Measurements from ENCODE around the gene CLEC16A.

The CLEC16A gene

DNA sequence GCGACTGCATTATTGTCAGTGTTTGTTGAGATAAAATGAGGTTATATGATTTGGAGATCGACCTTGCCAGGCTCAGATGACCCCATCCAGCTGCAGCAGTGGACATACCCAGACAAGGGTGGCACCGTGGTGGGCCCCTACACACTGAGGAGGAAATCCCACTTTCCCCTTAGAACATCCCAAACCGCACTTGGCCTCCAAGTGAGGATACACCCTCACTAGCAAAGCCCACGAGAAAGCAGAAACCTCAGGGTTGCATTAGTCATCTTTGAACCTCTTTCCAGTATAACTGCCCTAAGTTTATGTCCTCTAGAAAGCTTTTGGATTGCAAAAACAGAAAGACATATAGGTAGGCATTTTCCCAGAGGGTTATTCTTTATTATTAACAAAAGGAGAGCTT, 101.5 kb downstream of the CLEC16A start:
- Histone ChIP-seq H3K4me3 (IDR thresholded peaks at IDR 0.05; ENCODE audit: insufficient read depth, low read depth, low read length) (no peak overlapping the region), H3K9ac (no peak overlapping the region), H3K4me1 (ENCODE audit: low read depth, poor library complexity, severe bottlenecking) (no peaks in the 10 kb centered on the region), H3K4me2 (no peak overlapping the region), H4K20me1 (ENCODE audit: insufficient read depth) (no peaks in the 10 kb centered on the region), H2AFZ (ENCODE audit: low read depth) (no peak overlapping the region), H3K79me2 (ENCODE audit: insufficient read depth, low read depth) (no peaks in the 10 kb centered on the region), H3K36me3 (ENCODE audit: insufficient read depth) (no peaks in the 10 kb centered on the region), H3K27ac (no peak overlapping the region), H3K27me3 (ENCODE audit: insufficient read depth, low read depth) (no peaks in the 10 kb centered on the region)
- TF ChIP-seq, protein P1, sequence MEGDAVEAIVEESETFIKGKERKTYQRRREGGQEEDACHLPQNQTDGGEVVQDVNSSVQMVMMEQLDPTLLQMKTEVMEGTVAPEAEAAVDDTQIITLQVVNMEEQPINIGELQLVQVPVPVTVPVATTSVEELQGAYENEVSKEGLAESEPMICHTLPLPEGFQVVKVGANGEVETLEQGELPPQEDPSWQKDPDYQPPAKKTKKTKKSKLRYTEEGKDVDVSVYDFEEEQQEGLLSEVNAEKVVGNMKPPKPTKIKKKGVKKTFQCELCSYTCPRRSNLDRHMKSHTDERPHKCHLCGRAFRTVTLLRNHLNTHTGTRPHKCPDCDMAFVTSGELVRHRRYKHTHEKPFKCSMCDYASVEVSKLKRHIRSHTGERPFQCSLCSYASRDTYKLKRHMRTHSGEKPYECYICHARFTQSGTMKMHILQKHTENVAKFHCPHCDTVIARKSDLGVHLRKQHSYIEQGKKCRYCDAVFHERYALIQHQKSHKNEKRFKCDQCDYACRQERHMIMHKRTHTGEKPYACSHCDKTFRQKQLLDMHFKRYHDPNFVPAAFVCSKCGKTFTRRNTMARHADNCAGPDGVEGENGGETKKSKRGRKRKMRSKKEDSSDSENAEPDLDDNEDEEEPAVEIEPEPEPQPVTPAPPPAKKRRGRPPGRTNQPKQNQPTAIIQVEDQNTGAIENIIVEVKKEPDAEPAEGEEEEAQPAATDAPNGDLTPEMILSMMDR (conservative IDR thresholded peaks at IDR 0.05; ENCODE audit: low read depth, low read length) = no peak

DNA sequence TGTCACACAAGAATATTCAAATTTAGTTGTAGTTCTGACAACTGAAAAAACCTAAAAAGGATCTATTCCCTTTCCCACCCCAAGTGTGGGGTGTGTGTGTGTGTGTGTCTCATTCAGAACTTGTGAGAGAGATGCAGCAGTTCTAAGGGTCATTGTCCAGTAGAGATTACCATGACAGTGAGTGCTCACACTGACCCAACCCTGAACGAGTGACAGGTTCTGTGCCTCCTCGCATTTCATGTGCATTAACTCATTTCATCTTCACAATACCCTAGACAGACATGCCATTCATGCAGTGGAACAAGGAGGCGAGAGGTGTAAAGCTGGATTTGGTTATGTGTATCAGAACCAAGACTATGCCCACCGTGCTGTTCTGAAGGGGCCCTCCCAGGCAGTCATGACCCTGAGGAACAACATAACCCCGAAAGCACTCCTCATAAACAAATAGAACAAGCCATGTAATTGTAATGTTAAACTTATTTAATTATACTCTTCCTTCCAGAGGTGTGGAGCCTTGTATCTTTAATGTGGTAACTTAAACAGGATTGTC, 102.1 kb downstream of the CLEC16A start:
- Histone ChIP-seq H3K4me1 (ENCODE audit: low read depth, poor library complexity, severe bottlenecking) (no peaks in the 10 kb centered on the region), H3K27me3 (ENCODE audit: insufficient read depth, low read depth) (no peaks in the 10 kb centered on the region), H3K79me2 (ENCODE audit: insufficient read depth, low read depth) (no peaks in the 10 kb centered on the region), H3K4me2 (no peak overlapping the region), H3K9ac (no peak overlapping the region), H3K27ac (no peak overlapping the region), H4K20me1 (ENCODE audit: insufficient read depth) (no peaks in the 10 kb centered on the region), H3K36me3 (ENCODE audit: insufficient read depth) (no peaks in the 10 kb centered on the region), H3K4me3 (IDR thresholded peaks at IDR 0.05; ENCODE audit: insufficient read depth, low read depth, low read length) (no peak overlapping the region), H2AFZ (ENCODE audit: low read depth) (no peak overlapping the region)
- TF ChIP-seq, protein P1 (conservative IDR thresholded peaks at IDR 0.05; ENCODE audit: low read depth, low read length) = no peak

DNA sequence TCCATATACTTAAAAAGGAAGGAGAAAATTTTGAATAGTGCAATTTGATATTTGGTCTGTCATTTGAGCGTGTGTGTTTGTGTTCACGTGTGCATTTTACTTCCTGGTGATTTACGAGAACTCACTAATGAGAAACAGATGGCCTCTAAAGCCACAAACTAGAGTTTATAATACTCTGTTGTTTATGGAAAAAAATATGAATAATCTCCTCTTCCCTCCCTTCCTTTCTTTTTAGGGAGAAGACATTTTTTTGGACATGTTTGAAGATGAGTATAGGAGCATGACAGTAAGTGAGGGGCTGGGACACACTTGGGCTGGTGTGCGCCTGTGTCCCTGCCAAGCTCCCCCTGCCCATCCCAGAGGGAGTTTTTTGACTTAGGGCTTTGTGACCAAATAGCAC, 102.7 kb downstream of the CLEC16A start:
- Histone ChIP-seq H2AFZ (ENCODE audit: low read depth) (no peak overlapping the region), H3K4me1 (ENCODE audit: low read depth, poor library complexity, severe bottlenecking) (no peaks in the 10 kb centered on the region), H3K27ac (no peak overlapping the region), H3K36me3 (ENCODE audit: insufficient read depth) (no peaks in the 10 kb centered on the region), H4K20me1 (ENCODE audit: insufficient read depth) (no peaks in the 10 kb centered on the region), H3K27me3 (ENCODE audit: insufficient read depth, low read depth) (no peaks in the 10 kb centered on the region), H3K9ac (no peak overlapping the region), H3K4me2 (no peak overlapping the region), H3K4me3 (IDR thresholded peaks at IDR 0.05; ENCODE audit: insufficient read depth, low read depth, low read length) (no peak overlapping the region), H3K79me2 (ENCODE audit: insufficient read depth, low read depth) (no peaks in the 10 kb centered on the region)
- TF ChIP-seq, protein P1 (conservative IDR thresholded peaks at IDR 0.05; ENCODE audit: low read depth, low read length) = no peak

DNA sequence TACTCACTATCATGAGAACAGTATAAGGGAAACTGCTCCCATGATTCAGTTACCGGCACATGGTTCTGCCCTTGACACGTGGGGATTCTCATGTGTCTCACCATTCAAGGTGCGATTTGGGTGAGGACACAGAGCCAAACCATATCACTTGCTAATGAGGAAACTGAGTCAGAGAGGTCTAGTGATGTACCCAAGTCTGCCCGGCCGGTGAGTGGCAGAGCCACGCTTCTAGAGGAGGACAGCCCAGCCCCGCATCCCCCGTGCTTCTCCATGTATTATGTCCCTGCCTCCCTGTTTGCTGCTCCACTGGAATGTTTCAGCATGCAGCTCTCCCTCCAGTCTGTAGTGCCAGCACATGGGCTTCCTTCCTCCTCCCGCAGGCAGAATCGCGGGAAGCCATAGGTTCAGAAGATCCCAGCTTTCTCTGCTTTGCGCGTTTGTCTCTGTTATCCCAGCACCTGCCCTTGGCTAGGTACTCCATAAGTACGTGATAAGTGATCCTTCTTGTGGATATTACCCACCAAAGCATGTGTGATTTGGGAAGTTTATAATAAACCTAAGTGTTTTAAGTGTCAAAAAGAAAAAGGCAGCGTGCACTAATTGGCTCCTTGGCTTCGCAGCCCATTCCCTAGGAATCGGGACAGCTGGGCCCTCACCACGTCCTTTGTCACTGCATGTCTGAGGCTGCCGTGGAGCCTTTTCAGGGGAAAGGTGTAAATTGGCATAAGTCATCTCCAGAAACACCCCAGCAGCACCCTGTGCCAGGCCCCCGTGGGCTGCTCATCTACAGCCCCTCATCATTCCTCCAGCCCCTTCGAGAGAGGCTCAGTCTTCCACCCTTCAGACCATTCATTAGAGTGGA, 103.8 kb downstream of the CLEC16A start:
- TF ChIP-seq, protein P1 (conservative IDR thresholded peaks at IDR 0.05; ENCODE audit: low read depth, low read length) = no peak
- Histone ChIP-seq H3K27me3 (ENCODE audit: insufficient read depth, low read depth) (no peaks in the 10 kb centered on the region), H3K4me3 (IDR thresholded peaks at IDR 0.05; ENCODE audit: insufficient read depth, low read depth, low read length) (no peak overlapping the region), H3K79me2 (ENCODE audit: insufficient read depth, low read depth) (no peaks in the 10 kb centered on the region), H3K4me2 (no peak overlapping the region), H4K20me1 (ENCODE audit: insufficient read depth) (no peaks in the 10 kb centered on the region), H3K4me1 (ENCODE audit: low read depth, poor library complexity, severe bottlenecking) (no peaks in the 10 kb centered on the region), H3K27ac (no peak overlapping the region), H2AFZ (ENCODE audit: low read depth) (no peak overlapping the region), H3K9ac (no peak overlapping the region), H3K36me3 (ENCODE audit: insufficient read depth) (no peaks in the 10 kb centered on the region)
